ES-I3 (cell line): ENCODE measurements around the gene OLFM4.

Experiments
- H3K36me3 ChIP-seq: 2 replicates; pipeline ENCODE4 v1.6.1; 2013; ENCODE audit warnings: mild to moderate bottlenecking, low read length, control low read depth, moderate library complexity; ENCODE audit not compliant: insufficient read depth
- H3K4me1 ChIP-seq: 2 replicates; pipeline ENCODE4 v1.6.1; 2013; ENCODE audit warnings: mild to moderate bottlenecking, control low read depth, low read length; ENCODE audit not compliant: insufficient read depth
- H3K9ac ChIP-seq: 2 replicates; pipeline ENCODE4 v1.6.1; 2013; ENCODE audit warnings: low read depth, mild to moderate bottlenecking, low read length, moderate library complexity
- H3K9me3 ChIP-seq: 2 replicates; pipeline ENCODE4 v1.6.1; 2013; ENCODE audit warnings: mild to moderate bottlenecking, low read length, moderate library complexity; ENCODE audit not compliant: control insufficient read depth, insufficient read depth

OLFM4 gene

GRCh38 chr13:53068585-53069520 lies 40.2 kb downstream of the OLFM4 start:
- H3K9ac ChIP-seq, result no peak overlapping the region
- H3K9me3 ChIP-seq, result no peaks in the 10 kb centered on the region
- H3K36me3 ChIP-seq, result no peaks in the 10 kb centered on the region
- H3K4me1 ChIP-seq, result no peaks in the 10 kb centered on the region

DNA sequence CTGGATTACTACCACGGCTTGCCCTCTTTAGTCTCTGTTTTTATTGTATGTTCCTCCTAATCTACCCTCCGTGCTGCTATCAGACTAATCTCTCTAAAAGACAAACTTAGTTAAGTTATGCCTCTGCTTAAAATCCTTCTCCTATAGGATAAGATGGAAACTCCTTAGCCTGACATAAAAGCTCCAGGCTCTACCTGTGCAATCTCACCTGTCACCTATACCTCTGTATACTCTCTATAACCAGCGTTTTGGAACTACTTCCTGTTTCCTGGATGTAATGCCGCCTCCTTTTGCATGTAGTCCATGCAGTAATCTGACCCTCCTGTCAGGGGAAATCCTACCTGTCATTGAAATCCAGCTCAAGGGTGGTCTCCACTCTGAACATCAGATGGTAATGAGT lies 41.2 kb downstream of the OLFM4 start:
- Histone ChIP-seq H3K9ac (no peak overlapping the region), H3K36me3 (no peaks in the 10 kb centered on the region), H3K4me1 (no peaks in the 10 kb centered on the region), H3K9me3 (no peaks in the 10 kb centered on the region)

GRCh38 chr13:53073711-53074110 lies 45.1 kb downstream of the OLFM4 start:
- H3K4me1 ChIP-seq, result no peaks in the 10 kb centered on the region
- H3K9me3 ChIP-seq, result no peaks in the 10 kb centered on the region; the same call in 1 of the 2 replicates
- no peaks in the 10 kb centered on the region for H3K36me3 ChIP-seq
- no peak overlapping the region for H3K9ac ChIP-seq

GRCh38 chr13:53074114-53074513 lies 45.5 kb downstream of the OLFM4 start:
- H3K9ac ChIP-seq, result no peak overlapping the region
- no peaks in the 10 kb centered on the region for H3K36me3 ChIP-seq
- no peaks in the 10 kb centered on the region for H3K4me1 ChIP-seq

GRCh38 chr13:53075356-53076041 lies 46.9 kb downstream of the OLFM4 start:
- Histone ChIP-seq H3K36me3 (no peaks in the 10 kb centered on the region), H3K4me1 (no peaks in the 10 kb centered on the region), H3K9me3 (peaks cover 1% of the 10 kb centered on the region; the same call in 1 of the 2 replicates), H3K9ac (no peak overlapping the region)

More at GRCh38 chr13:53074114-53074513, 45.5 kb downstream of the OLFM4 start:
- H3K9me3 ChIP-seq, result no peaks in the 10 kb centered on the region; the same call in 1 of the 2 replicates

- Histone ChIP-seq H3K9me3 (peaks cover 3% of the 10 kb centered on the region; the same call in 1 of the 2 replicates), H3K4me1 (no peaks in the 10 kb centered on the region), H3K36me3 (no peaks in the 10 kb centered on the region), H3K9ac (no peak overlapping the region)
Measured at GRCh38 chr13:53079691-53080090, 51.1 kb downstream of the OLFM4 start.

- H3K36me3 ChIP-seq, result no peaks in the 10 kb centered on the region
- H3K4me1 ChIP-seq, result no peaks in the 10 kb centered on the region
- H3K9ac ChIP-seq, result no peak overlapping the region
- no peaks in the 10 kb centered on the region; the same call in 1 of the 2 replicates for H3K9me3 ChIP-seq
Measured at GRCh38 chr13:53088871-53089270, 60.3 kb downstream of the OLFM4 start.

DNA sequence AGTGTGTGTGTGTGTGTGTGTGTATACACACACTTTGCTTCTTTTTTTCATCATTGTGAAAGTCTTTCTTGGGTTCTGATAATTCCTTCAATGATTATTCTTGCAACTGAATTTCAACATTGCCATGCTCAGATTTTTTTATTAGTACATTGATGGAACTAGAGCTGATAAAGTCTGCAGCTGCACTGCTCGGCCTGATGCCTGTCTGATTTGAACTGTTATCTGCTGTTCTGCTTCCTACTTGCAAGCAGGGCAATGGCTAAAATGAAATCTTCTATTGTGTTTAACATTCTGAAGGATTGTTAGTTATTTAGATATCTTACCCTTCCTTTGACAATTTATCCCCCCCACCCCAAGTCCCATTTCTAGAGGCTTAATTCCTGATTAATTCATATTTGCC lies 61.3 kb downstream of the OLFM4 start:
- H3K4me1 ChIP-seq, result no peaks in the 10 kb centered on the region
- no peak overlapping the region for H3K9ac ChIP-seq
- no peaks in the 10 kb centered on the region for H3K36me3 ChIP-seq
- no peaks in the 10 kb centered on the region for H3K9me3 ChIP-seq

GRCh38 chr13:53090461-53090860 lies 61.8 kb downstream of the OLFM4 start:
- H3K36me3 ChIP-seq, result no peaks in the 10 kb centered on the region
- H3K4me1 ChIP-seq, result no peaks in the 10 kb centered on the region
- H3K9me3 ChIP-seq, result no peaks in the 10 kb centered on the region
- no peak overlapping the region for H3K9ac ChIP-seq

DNA sequence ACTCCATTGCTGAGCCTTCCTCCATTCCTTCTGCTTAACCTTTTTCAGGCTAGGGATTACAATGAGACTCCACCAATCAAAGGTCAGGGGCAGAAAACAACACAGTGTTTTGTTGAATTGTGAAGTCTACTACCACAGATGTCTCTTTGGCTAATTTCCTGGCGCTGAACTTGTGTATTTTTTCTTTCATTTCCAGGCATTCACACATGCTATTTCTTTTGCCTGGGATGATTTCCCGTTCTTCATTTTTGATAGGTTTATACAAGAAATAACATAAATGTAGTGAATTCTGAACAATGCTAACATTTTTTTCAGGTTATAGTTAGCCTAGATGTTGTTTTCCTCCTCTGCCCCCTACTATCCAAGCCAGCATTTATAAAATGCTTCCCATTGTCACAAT lies 64.3 kb downstream of the OLFM4 start:
- H3K9me3 ChIP-seq, result no peaks in the 10 kb centered on the region
- H3K9ac ChIP-seq, result no peak overlapping the region
- H3K36me3 ChIP-seq, result no peaks in the 10 kb centered on the region
- H3K4me1 ChIP-seq, result no peaks in the 10 kb centered on the region

DNA sequence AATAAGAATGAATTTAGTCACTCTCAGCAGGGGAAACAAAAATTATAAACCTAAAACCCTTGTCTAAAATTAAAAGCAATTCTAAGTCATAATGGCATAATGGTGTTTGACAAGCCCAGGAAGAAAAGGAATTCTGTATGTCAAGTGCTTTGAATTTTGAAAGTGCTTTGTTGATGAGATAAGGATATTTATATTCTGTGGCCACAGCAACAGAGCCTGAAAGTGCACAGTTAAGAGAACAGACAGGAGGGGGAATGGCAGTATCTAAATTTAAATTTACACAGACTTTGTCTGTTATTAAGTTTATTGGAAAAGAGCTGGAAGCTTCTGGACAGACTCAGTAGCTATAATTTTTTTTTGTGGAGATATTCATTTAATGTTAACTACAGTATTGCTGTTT lies 69.8 kb downstream of the OLFM4 start:
- H3K36me3 ChIP-seq, result no peaks in the 10 kb centered on the region
- no peaks in the 10 kb centered on the region for H3K9me3 ChIP-seq
- no peak overlapping the region for H3K9ac ChIP-seq
- no peaks in the 10 kb centered on the region for H3K4me1 ChIP-seq

- no peaks in the 10 kb centered on the region for H3K36me3 ChIP-seq
- H3K9ac ChIP-seq, result no peak overlapping the region
- no peaks in the 10 kb centered on the region for H3K9me3 ChIP-seq
- H3K4me1 ChIP-seq, result no peaks in the 10 kb centered on the region
Measured at GRCh38 chr13:53100394-53101063, 71.9 kb downstream of the OLFM4 start.
